ENCODE results near the gene MSL1. TPM values are rescaled to one million over a fixed set of nuclear protein-coding genes. Genes with fewer than 3 reads are reported as not detected.

MSL1 gene
- total and polyA plus RNA-seq, 9 of the 15 experiments (the other 6 are each of a cell fraction or from before 2014, with no cell fraction given) = 13.8 to 120 (median 61.9) TPM

GRCh38 chr17:40111221-40112128, 10.3 kb upstream of the MSL1 start (continued):
- no peak for TF ChIP-seq ZNF609 (CRISPR knock-in tag; IDR thresholded peaks at IDR 0.05; ENCODE audit: borderline replicate concordance)
- 0 out of 2 replicates have a peak, but pooled peaks have one; percentile 21 for TF ChIP-seq EHMT2 (IDR thresholded peaks at IDR 0.05)
- no peak for TF ChIP-seq RBM25 (IDR thresholded peaks at IDR 0.05; ENCODE audit: low read depth, low read length, severe bottlenecking)
- TF ChIP-seq ILF3 (IDR thresholded peaks at IDR 0.05; ENCODE audit: borderline replicate concordance) = no peak
- no peak for TF ChIP-seq ID3 (CRISPR knock-in tag; IDR thresholded peaks at IDR 0.05)
- TF ChIP-seq ID3 (tag; IDR thresholded peaks at IDR 0.05) = 0 out of 2 replicates have a peak, but pooled peaks have one; percentile 27
- peak; percentile 58 for TF ChIP-seq EP300 (IDR thresholded peaks at IDR 0.05; ENCODE audit: low read length)
- TF ChIP-seq MIER1 (IDR thresholded peaks at IDR 0.05; ENCODE audit: low read depth) = no peak
- TF ChIP-seq PHF20 (IDR thresholded peaks at IDR 0.05; ENCODE audit: partially characterized antibody) = no peak
- peak; percentile 80; the same call in 1 of the 2 replicates for TF ChIP-seq HLTF (IDR thresholded peaks at IDR 0.05)
- no peak for TF ChIP-seq HSF4 (CRISPR knock-in tag; IDR thresholded peaks at IDR 0.05; ENCODE audit: borderline replicate concordance)
- no peak for TF ChIP-seq STAT6 (CRISPR knock-in tag; IDR thresholded peaks at IDR 0.05)
- TF ChIP-seq HNRNPH1 (optimal IDR thresholded peaks at IDR 0.05; ENCODE audit: low read depth, low read length) = no peak
- peak; percentile 62 for TF ChIP-seq NFIC (IDR thresholded peaks at IDR 0.05)
- no peak for TF ChIP-seq CREB1 (IDR thresholded peaks at IDR 0.05)
- 0 out of 2 replicates have a peak, but pooled peaks have one; percentile 32 for TF ChIP-seq CREB1 (CRISPR knock-in tag; IDR thresholded peaks at IDR 0.05)
- TF ChIP-seq FOXA1 (IDR thresholded peaks at IDR 0.05; ENCODE audit: borderline replicate concordance) = no peak
- no peak for TF ChIP-seq TAF15 (IDR thresholded peaks at IDR 0.05; ENCODE audit: low read depth, low read length)
- TF ChIP-seq MNT (conservative IDR thresholded peaks at IDR 0.05) = peak; percentile 89 to 96
